H1 (cell line): ENCODE results near the gene SNX25. TPM values are rescaled to one million over a fixed set of nuclear protein-coding genes. Genes with fewer than 3 reads are reported as not detected.

ENCODE experiments used
- CTCF ChIA-PET: fragments of 300-600 bp; sonication (Branson Sonifier 250); formaldehyde crosslinking; loops from one replicate; lab custom pipeline; 2021; ENCODE audit not compliant: partially characterized antibody; lab: Charles Lee
- POLR2A ChIA-PET: fragments of 300-600 bp; sonication (Branson Sonifier 250); formaldehyde crosslinking; loops from one replicate; lab custom pipeline; 2021; ENCODE audit warnings: inconsistent platforms; ENCODE audit not compliant: partially characterized antibody; lab: Charles Lee
- DNase-seq, 2 experiments: peaks; one replicate each; pipeline versions ENCODE4 v3.0.0 to v3.0.0-alpha.2; 2010 to 2022; ENCODE audit warnings: low spot score in 2 of 2, low read depth in 1 of 2, mixed read lengths in 1 of 2
- FAIRE-seq: peaks from 2 replicates; lab custom pipeline; 2011; peaks lifted over from hg19 to GRCh38; lab: Jason Lieb, UNC
- H2AFZ ChIP-seq: 2 replicates; pipeline ENCODE4 v1.8.1; 2012; ENCODE audit warnings: low read length, inconsistent platforms
- H2AK5ac ChIP-seq: 2 replicates; pipeline ENCODE4 v1.6.1; 2013; ENCODE audit warnings: low read depth, low read length
- H2BK120ac ChIP-seq: replicated peaks from 2 replicates; pipeline ENCODE3; 2013; ENCODE audit warnings: low read depth, low read length, inconsistent platforms
- H2BK12ac ChIP-seq: 2 replicates; pipeline ENCODE4 v1.6.1; 2013; ENCODE audit warnings: low read depth, low read length
- H2BK15ac ChIP-seq: 2 replicates; pipeline ENCODE4 v1.6.1; 2013; ENCODE audit warnings: low read length
- H2BK20ac ChIP-seq: 2 replicates; pipeline ENCODE4 v1.6.1; 2013; ENCODE audit warnings: low read length
- H2BK5ac ChIP-seq: 2 replicates; pipeline ENCODE4 v1.6.1; 2013; ENCODE audit warnings: low read depth, low read length
- H3K14ac ChIP-seq: 2 replicates; pipeline ENCODE4 v1.6.1; 2013; ENCODE audit warnings: inconsistent platforms; ENCODE audit not compliant: insufficient read length
- H3K18ac ChIP-seq: 2 replicates; pipeline ENCODE4 v1.6.1; 2013; ENCODE audit warnings: low read length; ENCODE audit errors: extremely low read depth
- H3K23ac ChIP-seq: 2 replicates; pipeline ENCODE4 v1.6.1; 2013; ENCODE audit warnings: inconsistent platforms; ENCODE audit not compliant: insufficient read length
- H3K23me2 ChIP-seq: 2 replicates; pipeline ENCODE4 v1.6.1; 2013; ENCODE audit warnings: low read depth, low read length
- H3K27ac ChIP-seq: 2 replicates; pipeline ENCODE4 v1.6.1; 2011; ENCODE audit warnings: low read depth, low read length, inconsistent platforms
- H3K27me3 ChIP-seq, 4 experiments: replicated peaks in 1 of 4; 1 replicate in 1 of 4; 2 replicates in 3 of 4; pipeline versions ENCODE4 v1.6.1 to v1.8.1; 2011 to 2013; ENCODE audit warnings: low read length in 3 of 4, mild to moderate bottlenecking in 3 of 4, inconsistent platforms in 2 of 4, mixed read lengths in 2 of 4, moderate library complexity in 1 of 4; ENCODE audit not compliant: control insufficient read depth in 3 of 4, insufficient read depth in 3 of 4; ENCODE audit errors: extremely low read depth in 1 of 4
- H3K36me3 ChIP-seq, 4 experiments: 2 replicates each; pipeline versions ENCODE4 v1.6.1 to v1.8.1; 2011 to 2013; ENCODE audit warnings: mild to moderate bottlenecking in 4 of 4, low read length in 3 of 4, moderate library complexity in 2 of 4, control low read depth in 1 of 4, inconsistent platforms in 1 of 4; ENCODE audit not compliant: insufficient read depth in 4 of 4, control insufficient read depth in 2 of 4
- H3K4ac ChIP-seq: replicated peaks from 2 replicates; pipeline ENCODE3; 2013; ENCODE audit warnings: low read length, low read depth, mixed read lengths, inconsistent platforms; ENCODE audit not compliant: insufficient read length
- H3K4me1 ChIP-seq, 4 experiments: replicated peaks in 1 of 4; 1 replicate in 1 of 4; 2 replicates in 3 of 4; pipeline versions ENCODE4 v1.6.1 to v1.8.1; 2011 to 2013; ENCODE audit warnings: low read length in 3 of 4, inconsistent platforms in 2 of 4, mixed read lengths in 1 of 4; ENCODE audit not compliant: insufficient read depth in 4 of 4, control insufficient read depth in 3 of 4
- H3K4me2 ChIP-seq, 2 experiments: 2 replicates each; pipeline versions ENCODE4 v1.6.1 to v1.8.1; 2011 to 2013; ENCODE audit warnings: low read depth in 2 of 2, low read length in 2 of 2, control low read depth in 1 of 2, inconsistent platforms in 1 of 2, mild to moderate bottlenecking in 1 of 2; ENCODE audit not compliant: insufficient read depth in 1 of 2
- H3K4me3 ChIP-seq, 4 experiments: fragments of 200-600, 300-600 bp in 1 of 4; sonication (generic), shearing (Covaris generic), sonication (Bioruptor Twin) in 1 of 4; 2 replicates each; pipeline versions ENCODE4 v1.5.1 to v1.8.1; 2011 to 2016; ENCODE audit warnings: low read length in 4 of 4, low read depth in 3 of 4, control low read depth in 2 of 4, inconsistent platforms in 2 of 4, mild to moderate bottlenecking in 2 of 4, mixed read lengths in 1 of 4, moderate library complexity in 1 of 4; ENCODE audit not compliant: insufficient read depth in 2 of 4; ENCODE audit errors: extremely low read depth in 1 of 4
- H3K56ac ChIP-seq: replicated peaks from 2 replicates; pipeline ENCODE3; 2013; ENCODE audit warnings: low read depth, mild to moderate bottlenecking, mixed read lengths, low read length, inconsistent platforms; ENCODE audit not compliant: insufficient read length
- H3K79me1 ChIP-seq: 2 replicates; pipeline ENCODE4 v1.6.1; 2013; ENCODE audit warnings: low read depth, low read length, control low read depth
- H3K79me2 ChIP-seq, 2 experiments: 2 replicates each; pipeline versions ENCODE4 v1.6.1 to v1.8.1; 2012 to 2013; ENCODE audit warnings: low read length in 2 of 2, mild to moderate bottlenecking in 2 of 2, inconsistent platforms in 1 of 2; ENCODE audit not compliant: insufficient read depth in 2 of 2, control insufficient read depth in 1 of 2
- H3K9ac ChIP-seq, 4 experiments: replicated peaks in 1 of 4; 1 replicate in 1 of 4; 2 replicates in 3 of 4; pipeline versions ENCODE4 v1.6.1 to v1.8.1; 2011 to 2013; ENCODE audit warnings: low read depth in 3 of 4, low read length in 3 of 4, control low read depth in 2 of 4, mild to moderate bottlenecking in 2 of 4, moderate library complexity in 2 of 4, inconsistent platforms in 1 of 4; ENCODE audit errors: extremely low read depth in 1 of 4
- H3K9me3 ChIP-seq, 2 experiments: 2 replicates each; pipeline versions ENCODE4 v1.6.1 to v1.8.1; 2012 to 2013; ENCODE audit warnings: mild to moderate bottlenecking in 2 of 2, moderate library complexity in 2 of 2, control low read depth in 1 of 2, inconsistent platforms in 1 of 2, low read depth in 1 of 2, low read length in 1 of 2, mixed read lengths in 1 of 2; ENCODE audit not compliant: insufficient read depth in 2 of 2
- H4K20me1 ChIP-seq, 2 experiments: replicated peaks in 1 of 2; 2 replicates each; pipeline versions ENCODE3 to v1.8.1; 2011 to 2013; ENCODE audit warnings: inconsistent platforms in 2 of 2, low read length in 2 of 2, mild to moderate bottlenecking in 1 of 2; ENCODE audit not compliant: insufficient read depth in 2 of 2, control insufficient read depth in 1 of 2
- H4K5ac ChIP-seq: 2 replicates; pipeline ENCODE4 v1.6.1; 2013; ENCODE audit warnings: low read length, low read depth, mixed read lengths, inconsistent platforms; ENCODE audit not compliant: insufficient read length
- H4K8ac ChIP-seq: 2 replicates; pipeline ENCODE4 v1.8.0; 2013; ENCODE audit warnings: mild to moderate bottlenecking, moderate library complexity, low read length, inconsistent platforms; ENCODE audit not compliant: insufficient read depth; ENCODE audit errors: extremely low read depth
- H4K91ac ChIP-seq: replicated peaks from 2 replicates; pipeline ENCODE3; 2013; ENCODE audit warnings: low read length, mixed read lengths, inconsistent platforms; ENCODE audit not compliant: insufficient read length
- CBX5 ChIP-seq: fragments of 300-800, 300-1000 bp; sonication (generic); IDR thresholded peaks from 2 replicates; pipeline ENCODE4 v1.7.1; 2016; ENCODE audit warnings: antibody characterized with exemption, low read length, low read depth
- EZH2 ChIP-seq: fragments of 200-600 bp; sonication (generic); IDR thresholded peaks from 2 replicates; pipeline ENCODE4 v1.7.1; 2012; ENCODE audit warnings: low read depth, mild to moderate bottlenecking, moderate library complexity, low read length, inconsistent platforms; ENCODE audit not compliant: severe bottlenecking
- RAD21 ChIP-seq, 2 experiments: IDR thresholded peaks in 1 of 2; conservative IDR thresholded peaks in 1 of 2; 2 replicates each; pipeline ENCODE4 v1.6.1; 2011; ENCODE audit warnings: low read depth in 2 of 2, low read length in 2 of 2, improper control_type of control experiment in 1 of 2, inconsistent platforms in 1 of 2, mild to moderate bottlenecking in 1 of 2, moderate library complexity in 1 of 2
- SAP30 ChIP-seq: fragments of 300-600 bp; sonication (generic); IDR thresholded peaks from 2 replicates; pipeline ENCODE4 v1.7.1; 2012; ENCODE audit warnings: low read length, moderate library complexity, mild to moderate bottlenecking, inconsistent platforms; ENCODE audit not compliant: insufficient read depth, insufficient replicate concordance
- SP2 ChIP-seq: IDR thresholded peaks from 2 replicates; pipeline ENCODE4 v1.6.1; 2012; ENCODE audit warnings: mild to moderate bottlenecking, low read length, inconsistent platforms
- SP4 ChIP-seq: IDR thresholded peaks from 2 replicates; pipeline ENCODE4 v1.6.1; 2012; ENCODE audit warnings: low read length, inconsistent platforms
- USF2 ChIP-seq: IDR thresholded peaks from 2 replicates; pipeline ENCODE4 v1.6.1; 2011; ENCODE audit warnings: low read length, improper control_type of control experiment
- WGBS, 2 experiments: shearing (Covaris generic) in 1 of 2; methylation state at CpG; one replicate each; pipeline versions ENCODE4 v1.1.6 to v1.1.7; 2013 to 2015; ENCODE audit warnings: low lambda C conversion rate in 2 of 2, mixed read lengths in 2 of 2, inconsistent platforms in 1 of 2, low coverage in 1 of 2, missing lambda C conversion rate in 1 of 2; ENCODE audit not compliant: insufficient replicate concordance in 2 of 2, insufficient coverage in 1 of 2, insufficient read length in 1 of 2; ENCODE audit errors: extremely low coverage in 1 of 2, missing lambda C conversion rate in 1 of 2; 5-methylcytosine and 5-hydroxymethylcytosine counted together
- polyA plus RNA-seq, 7 experiments: library from polyadenylated mRNA; depleted of rRNA in 3 of 7; stranded (reverse) in 5 of 7; unstranded in 2 of 7; fragments of >200 nt in 5 of 7; fragments of 200-250 nt in 2 of 7; gene quantifications; 1 replicate in 5 of 7; 2 replicates in 1 of 7; 4 replicates in 1 of 7; pipeline versions ENCODE4 v1.2.1 to v1.2.3, GENCODE V29; 2011 to 2013; ENCODE audit warnings: missing spikeins in 2 of 7, mixed read lengths in 2 of 7
- total RNA-seq: library from RNA; stranded (reverse); fragmentation: NEBNext Ultra II Directional; extraction: Animal tissue kit (Norgen Biotek cat#: 25700); gene quantifications from 2 replicates; pipeline ENCODE4 v1.2.1, GENCODE V29; 2021

Gene SNX25
- total and polyA plus RNA-seq, 2 of the 8 experiments (the other 6 are each of a cell fraction or from before 2014, with no cell fraction given) = 5.4 to 19.9 TPM

- ChIA-PET CTCF (no interaction called here), POLR2A (interaction anchor here (1.5 kb wide), 1 partner anchor 54 kb away, joined by 3 read pairs; no protein-coding TSS in a partner anchor)
- no peak overlapping the region for H4K5ac ChIP-seq
- FAIRE-seq (no peak), DNase-seq (no peak)
- H2AK5ac ChIP-seq = no peak overlapping the region
- H3K18ac ChIP-seq = no peak overlapping the region
- H2BK5ac ChIP-seq = no peak overlapping the region
- no peak overlapping the region for H2BK12ac ChIP-seq
- peaks cover 11 to 23% of the 10 kb centered on the region in 2 experiments; a peak in 2 of 4 replicates for H3K9me3 ChIP-seq
- H4K20me1 ChIP-seq = peaks cover 0 to 3% of the 10 kb centered on the region in 2 experiments
- no peak overlapping the region for H3K23ac ChIP-seq
- peaks cover 0 to 18% of the 10 kb centered on the region in 2 experiments; a peak in 2 of 4 replicates for H3K79me2 ChIP-seq
- WGBS, 2 experiments = 94% methylated on average over 3 of the region's 3 CpGs; no CpG with 5 or more reads in 1 of the 2 experiments
- H3K56ac ChIP-seq = no peak overlapping the region
- H3K4me1 ChIP-seq = no peaks in the 10 kb centered on the region
- no peak overlapping the region for H4K91ac ChIP-seq
- no peak overlapping the region for H2BK15ac ChIP-seq
- no peak overlapping the region for H3K4me3 ChIP-seq
- no peak overlapping the region for H3K27ac ChIP-seq
- no peak overlapping the region for H3K4ac ChIP-seq
- H2BK20ac ChIP-seq = no peak overlapping the region
- H3K27me3 ChIP-seq = no peaks in the 10 kb centered on the region
- no peaks in the 10 kb centered on the region for H3K23me2 ChIP-seq
- H3K14ac ChIP-seq = no peak overlapping the region
- no peak overlapping the region for H2BK120ac ChIP-seq
- no peak overlapping the region for H4K8ac ChIP-seq
- H3K79me1 ChIP-seq = peaks cover 2% of the 10 kb centered on the region; the same call in 1 of the 2 replicates
- H3K4me2 ChIP-seq = no peak overlapping the region
- H3K9ac ChIP-seq = no peak overlapping the region
- H2AFZ ChIP-seq = no peak overlapping the region
- TF ChIP-seq SAP30 (no peak), SP2 (no peak), RAD21 (IDR thresholded peaks at IDR 0.05 in 1 of 2, conservative IDR thresholded peaks at IDR 0.05 in 1 of 2; ENCODE audit: low read depth in 2 of 2, low read length in 2 of 2) (no peak), EZH2 (no peak), CBX5 (no peak), USF2 (no peak), SP4 (no peak)
- peaks cover 0 to 5% (median 0%) of the 10 kb centered on the region in 4 experiments; a peak in 3 of 8 replicates for H3K36me3 ChIP-seq
These were observed 27.8 kb downstream of the SNX25 start for GRCh38 chr4:185237175-185237574.
